ENCODE data around the gene KIAA0319L. TPM values are rescaled to one million over a fixed set of nuclear protein-coding genes. Genes with fewer than 3 reads are reported as not detected.

Gene KIAA0319L
- polyA plus RNA-seq, 1 donor (not counting 4 experiments of a cell fraction or from before 2014, with no cell fraction given) = 23.8 TPM

GRCh38 chr1:35461966-35462651 lies 95.1 kb downstream of the KIAA0319L start:
- Histone ChIP-seq H3K9me1 (ENCODE audit: control insufficient read depth, extremely low read depth, insufficient read depth, low read length) (no peaks in the 10 kb centered on the region), H3K9ac (ENCODE audit: control insufficient read depth, extremely low read depth, insufficient read depth, low read length) (no peak overlapping the region), H3K27ac (ENCODE audit: control insufficient read depth, insufficient read depth, low read length) (no peak overlapping the region), H2AFZ (ENCODE audit: control insufficient read depth, low read length) (no peak overlapping the region), H3K27me3 (ENCODE audit: control insufficient read depth, extremely low read depth, insufficient read depth, low read length) (no peaks in the 10 kb centered on the region), H3K4me3 (ENCODE audit: control insufficient read depth in 2 of 3, extremely low read depth in 1 of 3, insufficient read depth in 2 of 3, low read depth in 1 of 3, low read length in 3 of 3) (no peak overlapping the region), H3K4me1 (ENCODE audit: control insufficient read depth, extremely low read depth, insufficient read depth, low read length) (peaks cover 4% of the 10 kb centered on the region), H3K4me2 (ENCODE audit: control insufficient read depth, extremely low read depth, insufficient read depth, low read depth, low read length) (no peak overlapping the region), H3K36me3 (ENCODE audit: control insufficient read depth in 2 of 2, extremely low read depth in 1 of 2, insufficient read depth in 2 of 2, low read length in 2 of 2) (peaks cover 0 to 5% of the 10 kb centered on the region in 2 experiments), H3K9me3 (ENCODE audit: control insufficient read depth, low read depth, low read length) (no peaks in the 10 kb centered on the region), H4K20me1 (ENCODE audit: control insufficient read depth, extremely low read depth, insufficient read depth, low read length) (no peaks in the 10 kb centered on the region), H3K79me2 (ENCODE audit: control insufficient read depth, insufficient read depth, low read length) (no peaks in the 10 kb centered on the region)
- FAIRE-seq (no peak), DNase-seq (ENCODE audit: low read depth, low spot score) (no peak)
- TF ChIP-seq EZH2 (IDR thresholded peaks at IDR 0.05; ENCODE audit: low read length) = no peak
- TF ChIP-seq, protein P1, sequence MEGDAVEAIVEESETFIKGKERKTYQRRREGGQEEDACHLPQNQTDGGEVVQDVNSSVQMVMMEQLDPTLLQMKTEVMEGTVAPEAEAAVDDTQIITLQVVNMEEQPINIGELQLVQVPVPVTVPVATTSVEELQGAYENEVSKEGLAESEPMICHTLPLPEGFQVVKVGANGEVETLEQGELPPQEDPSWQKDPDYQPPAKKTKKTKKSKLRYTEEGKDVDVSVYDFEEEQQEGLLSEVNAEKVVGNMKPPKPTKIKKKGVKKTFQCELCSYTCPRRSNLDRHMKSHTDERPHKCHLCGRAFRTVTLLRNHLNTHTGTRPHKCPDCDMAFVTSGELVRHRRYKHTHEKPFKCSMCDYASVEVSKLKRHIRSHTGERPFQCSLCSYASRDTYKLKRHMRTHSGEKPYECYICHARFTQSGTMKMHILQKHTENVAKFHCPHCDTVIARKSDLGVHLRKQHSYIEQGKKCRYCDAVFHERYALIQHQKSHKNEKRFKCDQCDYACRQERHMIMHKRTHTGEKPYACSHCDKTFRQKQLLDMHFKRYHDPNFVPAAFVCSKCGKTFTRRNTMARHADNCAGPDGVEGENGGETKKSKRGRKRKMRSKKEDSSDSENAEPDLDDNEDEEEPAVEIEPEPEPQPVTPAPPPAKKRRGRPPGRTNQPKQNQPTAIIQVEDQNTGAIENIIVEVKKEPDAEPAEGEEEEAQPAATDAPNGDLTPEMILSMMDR (optimal IDR thresholded peaks at IDR 0.05 in 1 of 3, IDR thresholded peaks at IDR 0.05 in 1 of 3, conservative IDR thresholded peaks at IDR 0.05 in 1 of 3; ENCODE audit: extremely low read depth in 1 of 3, insufficient read depth in 2 of 3, low read length in 3 of 3) = no peak
- dilution Hi-C loops (cut with MboI; ENCODE audit: extremely low pct_ligation_motif_present, low sequenced_read_pairs) = no loop called here

DNA sequence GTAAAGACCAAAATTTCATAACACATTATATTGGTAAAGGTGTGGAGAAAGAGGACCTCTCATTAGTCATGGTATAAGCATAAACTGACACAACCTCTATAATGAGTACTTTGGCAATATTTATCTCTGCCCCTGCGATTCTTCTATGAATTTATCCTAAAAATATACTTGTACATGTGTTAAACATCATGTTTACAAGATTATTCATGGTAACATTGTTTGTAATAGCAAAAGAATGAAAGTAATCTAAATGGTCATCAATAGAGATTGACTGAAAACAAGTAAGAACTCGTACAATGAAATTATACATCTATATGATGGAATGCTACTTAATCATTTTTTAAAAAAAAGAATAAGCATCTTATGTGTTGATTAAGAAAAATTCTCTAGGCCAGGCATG lies 96.4 kb downstream of the KIAA0319L start:
- Histone ChIP-seq H3K36me3 (ENCODE audit: control insufficient read depth in 2 of 2, extremely low read depth in 1 of 2, insufficient read depth in 2 of 2, low read length in 2 of 2) (peaks cover 0 to 5% of the 10 kb centered on the region in 2 experiments), H4K20me1 (ENCODE audit: control insufficient read depth, extremely low read depth, insufficient read depth, low read length) (no peaks in the 10 kb centered on the region), H3K9ac (ENCODE audit: control insufficient read depth, extremely low read depth, insufficient read depth, low read length) (no peak overlapping the region), H3K27ac (ENCODE audit: control insufficient read depth, insufficient read depth, low read length) (peak overlapping the region; percentile 3), H3K79me2 (ENCODE audit: control insufficient read depth, insufficient read depth, low read length) (no peaks in the 10 kb centered on the region), H3K9me3 (ENCODE audit: control insufficient read depth, low read depth, low read length) (no peaks in the 10 kb centered on the region), H3K4me3 (ENCODE audit: control insufficient read depth in 2 of 3, extremely low read depth in 1 of 3, insufficient read depth in 2 of 3, low read depth in 1 of 3, low read length in 3 of 3) (no peak overlapping the region), H3K9me1 (ENCODE audit: control insufficient read depth, extremely low read depth, insufficient read depth, low read length) (no peaks in the 10 kb centered on the region), H2AFZ (ENCODE audit: control insufficient read depth, low read length) (no peak overlapping the region), H3K4me1 (ENCODE audit: control insufficient read depth, extremely low read depth, insufficient read depth, low read length) (peaks cover 4% of the 10 kb centered on the region), H3K4me2 (ENCODE audit: control insufficient read depth, extremely low read depth, insufficient read depth, low read depth, low read length) (no peak overlapping the region), H3K27me3 (ENCODE audit: control insufficient read depth, extremely low read depth, insufficient read depth, low read length) (no peaks in the 10 kb centered on the region)
- TF ChIP-seq, protein P1 (optimal IDR thresholded peaks at IDR 0.05 in 1 of 3, IDR thresholded peaks at IDR 0.05 in 1 of 3, conservative IDR thresholded peaks at IDR 0.05 in 1 of 3; ENCODE audit: extremely low read depth in 1 of 3, insufficient read depth in 2 of 3, low read length in 3 of 3) = no peak
- no peak for TF ChIP-seq EZH2 (IDR thresholded peaks at IDR 0.05; ENCODE audit: low read length)
- DNase-seq (ENCODE audit: low read depth, low spot score) (peak; percentile 33), FAIRE-seq (no peak)
- dilution Hi-C loops (cut with MboI; ENCODE audit: extremely low pct_ligation_motif_present, low sequenced_read_pairs) = no loop called here

Measured in keratinocyte (primary cell).